HFFc6 (cell line): ENCODE data around the gene HSPA4L. TPM values are rescaled to one million over a fixed set of nuclear protein-coding genes. Genes with fewer than 3 reads are reported as not detected.
A peak's percentile ranks its signal among the peaks of the same experiment; 100 is the strongest.

Experiments
- DNase-seq: peaks from one replicate; pipeline ENCODE4 v3.0.0-alpha.2; 2018
- H3K27ac Mint-ChIP-seq: 2 replicates; pipeline ENCODE4 v1.8.0; 2020; ENCODE audit warnings: mild to moderate bottlenecking, mixed read lengths
- H3K27me3 Mint-ChIP-seq: 2 replicates; pipeline ENCODE4 v1.8.0; 2021; ENCODE audit warnings: mild to moderate bottlenecking, moderate library complexity, mixed read lengths; ENCODE audit not compliant: insufficient read depth
- H3K36me3 Mint-ChIP-seq: 2 replicates; pipeline ENCODE4 v1.8.0; 2021; ENCODE audit warnings: low read depth, mixed read lengths
- H3K4me1 Mint-ChIP-seq: 2 replicates; pipeline ENCODE4 v1.8.0; 2020; ENCODE audit warnings: low read depth, mixed read lengths
- H3K4me3 Mint-ChIP-seq: 2 replicates; pipeline ENCODE4 v1.8.0; 2020; ENCODE audit warnings: mild to moderate bottlenecking, moderate library complexity, mixed read lengths
- H3K9me3 Mint-ChIP-seq: 2 replicates; pipeline ENCODE4 v1.8.0; 2020; ENCODE audit warnings: mild to moderate bottlenecking, mixed read lengths
- total RNA-seq, 6 experiments: library from RNA; stranded (reverse); fragmentation: NEBNext Ultra II Directional; extraction: Animal tissue kit (Norgen Biotek cat#: 25700); gene quantifications; 2 replicates in 1 of 6; 3 replicates in 5 of 6; pipeline ENCODE4 v1.2.3, GENCODE V29; 2021
- TF ChIP-seq, protein P1 (sequence below): fragments of 200-600 bp; sonication (generic); IDR thresholded peaks from 2 replicates; pipeline ENCODE4 v1.5.0; 2021; ENCODE audit warnings: antibody characterized with exemption, mild to moderate bottlenecking

Gene HSPA4L
- total RNA-seq, 6 experiments from 2014 or later = 5.9 to 7.9 (median 7.5) TPM

DNA sequence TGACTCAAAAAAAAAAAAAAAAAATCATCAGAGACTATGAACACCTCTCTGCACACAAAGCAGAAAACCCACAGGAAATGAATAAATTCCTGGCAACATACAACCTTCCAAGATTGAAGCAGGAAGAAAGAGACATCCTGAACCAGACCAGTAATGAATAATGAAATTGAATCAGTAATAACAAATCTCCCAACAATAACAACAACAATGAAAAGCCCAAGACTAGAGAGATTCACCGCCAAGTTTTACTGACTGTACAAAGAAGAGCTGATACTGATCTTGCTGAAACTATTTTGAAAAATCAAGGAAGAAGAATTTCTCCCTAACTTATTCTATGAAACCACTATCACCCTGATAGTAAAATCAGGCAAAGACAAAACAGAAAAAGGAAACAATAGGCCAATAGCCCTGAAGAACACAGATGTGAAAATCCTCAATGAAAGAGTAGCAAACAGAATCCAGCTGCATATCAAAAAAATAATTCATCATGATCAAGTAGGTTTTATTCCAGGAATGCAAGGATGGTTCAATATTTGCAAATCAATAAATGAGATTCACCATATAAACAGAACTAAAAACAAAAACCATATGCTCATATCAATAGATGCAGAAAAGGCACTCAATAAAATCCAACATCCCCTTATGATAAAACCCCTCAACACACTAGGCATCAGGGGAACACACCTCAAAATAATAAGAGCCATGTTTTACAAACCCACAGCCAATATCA is 67.5 kb downstream of the HSPA4L start:
- peaks cover 69% of the 10 kb centered on the region for H3K9me3 Mint-ChIP-seq

DNA sequence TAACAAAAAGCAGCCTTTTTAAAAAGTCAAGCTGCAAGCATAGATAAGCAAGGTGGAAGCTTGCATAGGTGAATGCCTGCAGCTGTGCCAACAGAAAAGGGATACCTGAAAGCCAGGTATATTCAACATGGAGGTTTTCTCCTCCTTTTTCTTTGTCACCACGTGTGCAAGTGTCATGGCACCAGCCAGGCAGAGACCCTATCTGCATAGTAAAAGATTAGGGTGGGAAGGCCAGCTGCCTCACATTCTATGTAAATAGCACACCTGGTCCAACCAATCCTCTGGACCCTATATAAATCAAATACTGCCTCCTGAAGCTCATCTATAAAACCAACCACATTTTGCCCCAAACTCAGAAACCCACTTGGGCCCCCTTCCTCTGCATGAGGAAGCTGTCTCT is 70.5 kb downstream of the HSPA4L start:
- H3K4me1 Mint-ChIP-seq = peaks cover 29% of the 10 kb centered on the region
- no peak overlapping the region for H3K4me3 Mint-ChIP-seq
- peaks cover 54% of the 10 kb centered on the region for H3K9me3 Mint-ChIP-seq
- TF ChIP-seq, protein P1, sequence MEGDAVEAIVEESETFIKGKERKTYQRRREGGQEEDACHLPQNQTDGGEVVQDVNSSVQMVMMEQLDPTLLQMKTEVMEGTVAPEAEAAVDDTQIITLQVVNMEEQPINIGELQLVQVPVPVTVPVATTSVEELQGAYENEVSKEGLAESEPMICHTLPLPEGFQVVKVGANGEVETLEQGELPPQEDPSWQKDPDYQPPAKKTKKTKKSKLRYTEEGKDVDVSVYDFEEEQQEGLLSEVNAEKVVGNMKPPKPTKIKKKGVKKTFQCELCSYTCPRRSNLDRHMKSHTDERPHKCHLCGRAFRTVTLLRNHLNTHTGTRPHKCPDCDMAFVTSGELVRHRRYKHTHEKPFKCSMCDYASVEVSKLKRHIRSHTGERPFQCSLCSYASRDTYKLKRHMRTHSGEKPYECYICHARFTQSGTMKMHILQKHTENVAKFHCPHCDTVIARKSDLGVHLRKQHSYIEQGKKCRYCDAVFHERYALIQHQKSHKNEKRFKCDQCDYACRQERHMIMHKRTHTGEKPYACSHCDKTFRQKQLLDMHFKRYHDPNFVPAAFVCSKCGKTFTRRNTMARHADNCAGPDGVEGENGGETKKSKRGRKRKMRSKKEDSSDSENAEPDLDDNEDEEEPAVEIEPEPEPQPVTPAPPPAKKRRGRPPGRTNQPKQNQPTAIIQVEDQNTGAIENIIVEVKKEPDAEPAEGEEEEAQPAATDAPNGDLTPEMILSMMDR = no peak
- H3K27ac Mint-ChIP-seq = no peak overlapping the region
- no peak for DNase-seq
- peaks cover 57% of the 10 kb centered on the region for H3K36me3 Mint-ChIP-seq
- H3K27me3 Mint-ChIP-seq = peaks cover 1% of the 10 kb centered on the region; the same call in 1 of the 2 replicates

More for the DNA sequence above, 67.5 kb downstream of the HSPA4L start:
- TF ChIP-seq, protein P1 = no peak
- Mint-ChIP-seq H3K27me3 (peaks cover 3% of the 10 kb centered on the region), H3K27ac (no peak overlapping the region), H3K4me3 (no peak overlapping the region), H3K4me1 (peaks cover 14% of the 10 kb centered on the region; the same call in 1 of the 2 replicates), H3K36me3 (peaks cover 64% of the 10 kb centered on the region)
- no peak for DNase-seq

DNA sequence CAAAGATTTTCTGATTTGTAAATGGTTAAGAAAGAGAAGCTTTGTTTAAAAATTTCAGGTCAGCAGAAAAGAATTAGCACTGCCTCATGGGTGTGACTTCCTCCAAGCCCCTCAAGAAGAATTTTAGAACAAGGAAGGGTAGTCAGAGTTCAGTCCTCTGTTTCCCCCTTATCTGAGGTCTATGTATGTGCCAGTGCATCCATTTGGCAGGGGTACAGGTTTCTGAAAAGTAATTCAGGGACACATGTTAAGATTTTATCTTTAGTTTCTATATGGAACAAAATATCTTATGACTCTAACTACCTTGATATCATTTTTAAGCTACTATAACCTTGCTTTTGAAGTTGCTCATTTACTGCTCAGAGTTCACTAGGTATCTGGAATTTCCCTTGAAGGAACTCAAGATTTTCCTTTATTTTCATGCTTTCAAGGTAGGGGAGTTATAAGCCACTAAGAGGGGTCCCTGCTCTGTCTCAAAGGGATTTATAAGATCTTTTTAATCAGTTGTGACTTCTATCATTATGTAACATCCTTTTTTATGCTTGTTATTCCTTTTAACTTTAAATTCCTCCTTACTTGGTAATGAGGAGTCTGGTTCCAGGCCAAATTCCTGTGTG is 74.2 kb downstream of the HSPA4L start:
- peaks cover 30% of the 10 kb centered on the region for H3K4me1 Mint-ChIP-seq
- H3K27me3 Mint-ChIP-seq = no peaks in the 10 kb centered on the region
- H3K36me3 Mint-ChIP-seq = peaks cover 54% of the 10 kb centered on the region
- H3K4me3 Mint-ChIP-seq = no peak overlapping the region
- TF ChIP-seq, protein P1 = no peak
- peaks cover 36% of the 10 kb centered on the region for H3K9me3 Mint-ChIP-seq
- no peak for DNase-seq
- no peak overlapping the region for H3K27ac Mint-ChIP-seq

DNA sequence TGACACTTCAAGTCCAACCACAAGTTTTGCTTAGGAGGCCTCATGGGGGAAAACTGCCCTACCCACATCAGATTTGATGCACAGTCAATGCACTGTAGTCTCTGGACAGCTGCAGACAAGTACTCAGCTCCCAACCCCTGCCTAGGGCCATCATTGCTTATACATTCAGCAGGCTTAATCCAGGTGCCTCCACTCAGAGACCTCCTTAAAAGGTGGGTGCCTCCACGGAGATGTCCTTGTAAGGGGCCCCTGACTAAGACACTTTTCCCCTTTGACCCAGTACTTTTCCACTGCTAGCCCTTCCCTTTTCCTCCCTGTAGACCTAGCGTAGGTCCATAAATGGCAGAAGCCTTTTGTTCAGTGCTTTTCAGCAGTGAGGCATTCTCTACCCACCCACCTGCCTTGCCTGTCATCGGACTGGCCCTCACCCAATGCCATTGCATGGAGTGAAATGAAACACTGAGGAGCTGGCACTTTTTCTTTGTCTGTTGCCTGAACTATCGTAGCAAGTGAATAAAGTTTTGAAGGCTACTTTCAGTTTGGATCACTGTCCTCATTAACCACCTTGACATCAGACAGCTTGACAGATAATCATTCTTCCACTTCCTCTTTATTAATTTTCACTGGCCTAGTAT is 74.8 kb downstream of the HSPA4L start:
- TF ChIP-seq, protein P1 = no peak
- no peak overlapping the region for H3K27ac Mint-ChIP-seq
- peaks cover 54% of the 10 kb centered on the region for H3K36me3 Mint-ChIP-seq
- peak; percentile 84 for DNase-seq
- peaks cover 30% of the 10 kb centered on the region for H3K9me3 Mint-ChIP-seq
- no peaks in the 10 kb centered on the region for H3K27me3 Mint-ChIP-seq
- H3K4me1 Mint-ChIP-seq = peaks cover 25% of the 10 kb centered on the region
- H3K4me3 Mint-ChIP-seq = peak overlapping the region; percentile 68

DNA sequence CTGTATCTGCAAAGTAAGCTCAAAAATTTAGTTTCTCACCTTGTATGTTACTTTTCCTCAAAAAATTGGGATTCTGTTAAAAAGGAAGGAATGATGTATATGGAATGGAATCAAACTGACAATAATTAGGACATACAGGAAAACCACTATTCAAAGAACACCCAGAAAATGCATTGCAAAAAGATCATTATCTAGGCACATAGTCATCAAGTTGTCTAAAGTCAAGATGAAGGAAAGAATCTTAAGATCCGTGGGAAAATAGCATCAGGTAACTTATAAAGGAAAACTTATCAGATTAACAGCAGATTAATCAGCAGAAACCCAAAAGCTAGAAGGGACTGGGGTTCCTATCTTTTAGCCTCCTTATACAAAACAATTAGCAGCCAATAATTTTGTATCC is 75.5 kb downstream of the HSPA4L start:
- Mint-ChIP-seq H3K27ac (no peak overlapping the region), H3K4me1 (peaks cover 25% of the 10 kb centered on the region), H3K36me3 (peaks cover 54% of the 10 kb centered on the region), H3K4me3 (no peak overlapping the region), H3K9me3 (peaks cover 26% of the 10 kb centered on the region), H3K27me3 (no peaks in the 10 kb centered on the region)
- DNase-seq = no peak
- TF ChIP-seq, protein P1 = no peak
